ENCODE data around the gene ADARB1. TPM values are rescaled to one million over a fixed set of nuclear protein-coding genes. Genes with fewer than 3 reads are reported as not detected.

The ADARB1 gene
- total RNA-seq, 1 donor from 2014 or later = 23.9 TPM

DNA sequence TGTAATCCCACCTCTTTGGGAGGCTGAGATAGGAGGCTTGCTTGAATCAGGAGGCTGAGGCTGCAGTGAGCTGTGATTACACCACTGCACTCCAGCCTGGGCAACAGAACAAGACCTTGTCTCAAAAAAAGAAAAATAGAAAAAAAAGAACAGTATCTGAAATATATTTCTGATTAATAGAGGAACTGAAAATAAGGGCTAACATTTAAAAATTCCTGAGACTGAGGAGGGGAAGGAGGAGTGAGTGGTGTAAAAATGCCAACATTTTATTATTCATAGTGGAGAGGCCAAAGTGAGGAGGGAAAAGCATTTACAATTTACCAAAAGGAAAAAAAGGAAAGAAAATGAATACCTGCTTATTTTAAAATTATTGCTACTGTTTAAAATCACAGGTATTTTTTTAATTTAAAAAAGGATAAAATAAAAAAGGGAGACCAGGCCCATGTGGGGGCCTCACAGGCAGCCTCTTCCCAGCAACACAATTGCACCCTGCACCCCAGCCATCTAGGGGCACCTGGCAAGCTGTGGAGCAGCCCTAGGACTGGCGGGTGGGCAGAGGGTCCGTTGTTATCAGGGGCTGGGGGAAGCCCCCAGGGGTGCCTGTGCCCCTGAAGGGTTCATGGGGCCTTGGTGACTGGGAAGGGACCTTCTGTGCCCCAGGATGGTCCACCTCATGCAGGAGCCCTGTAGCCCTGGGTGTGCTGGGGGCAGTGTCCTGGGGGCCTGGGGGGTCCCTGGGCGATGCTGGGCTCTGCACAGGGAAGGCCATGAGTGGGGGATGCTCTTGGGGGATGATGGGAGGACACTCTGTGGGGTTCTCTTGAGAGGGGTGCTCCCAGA is 34.8 kb upstream of the ADARB1 start:
- no peak for DNase-seq (ENCODE audit: low spot score)

DNA sequence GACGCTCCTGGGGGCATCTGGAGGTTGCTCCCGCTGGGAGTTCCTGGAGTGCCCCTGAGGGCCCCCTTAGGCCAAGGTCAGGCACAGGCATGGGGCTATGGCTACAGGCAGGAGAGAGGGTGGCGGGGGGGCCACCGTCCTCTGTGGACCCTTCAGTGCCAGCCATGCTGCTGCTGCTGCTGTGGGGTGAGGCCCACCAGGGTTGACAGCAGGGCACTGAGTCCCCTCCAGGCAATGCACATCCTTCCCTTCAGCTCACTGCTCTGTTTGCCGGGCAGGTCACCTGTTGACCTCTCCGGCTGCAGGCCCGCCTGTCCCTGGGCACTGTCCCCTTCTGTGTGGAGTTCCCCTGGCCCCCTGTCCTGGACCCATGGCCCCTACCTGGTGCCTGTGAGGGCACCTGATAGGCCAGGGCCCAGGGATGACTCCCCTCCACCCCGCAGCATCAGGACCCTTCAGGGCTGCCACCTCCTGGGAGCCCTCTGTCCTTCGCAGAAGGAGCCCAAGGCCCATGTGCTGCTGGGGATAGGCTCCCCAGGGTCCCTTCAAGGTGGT is 34.1 kb upstream of the ADARB1 start:
- DNase-seq (ENCODE audit: low spot score) = no peak

DNA sequence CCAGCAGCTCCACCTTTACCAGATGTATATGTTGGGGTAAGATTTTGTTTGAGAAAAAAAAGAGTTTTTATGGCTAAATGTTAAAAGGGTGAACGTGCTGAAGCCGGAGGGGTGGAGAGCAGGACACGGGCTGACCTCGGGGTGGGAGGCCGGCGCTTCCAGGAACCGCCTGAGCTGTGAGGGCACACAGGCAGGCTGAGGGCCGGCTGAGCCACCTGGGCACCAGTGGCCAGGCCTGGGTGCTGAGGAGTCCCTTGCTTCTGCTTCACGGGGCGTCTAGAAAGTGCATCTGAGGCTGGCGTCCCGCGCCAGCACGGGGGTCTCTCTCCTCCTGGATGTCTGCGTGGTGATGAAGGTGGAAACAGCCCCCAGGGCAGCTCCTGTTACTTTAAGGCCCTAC is 33.6 kb upstream of the ADARB1 start:
- DNase-seq (ENCODE audit: low spot score) = no peak

DNA sequence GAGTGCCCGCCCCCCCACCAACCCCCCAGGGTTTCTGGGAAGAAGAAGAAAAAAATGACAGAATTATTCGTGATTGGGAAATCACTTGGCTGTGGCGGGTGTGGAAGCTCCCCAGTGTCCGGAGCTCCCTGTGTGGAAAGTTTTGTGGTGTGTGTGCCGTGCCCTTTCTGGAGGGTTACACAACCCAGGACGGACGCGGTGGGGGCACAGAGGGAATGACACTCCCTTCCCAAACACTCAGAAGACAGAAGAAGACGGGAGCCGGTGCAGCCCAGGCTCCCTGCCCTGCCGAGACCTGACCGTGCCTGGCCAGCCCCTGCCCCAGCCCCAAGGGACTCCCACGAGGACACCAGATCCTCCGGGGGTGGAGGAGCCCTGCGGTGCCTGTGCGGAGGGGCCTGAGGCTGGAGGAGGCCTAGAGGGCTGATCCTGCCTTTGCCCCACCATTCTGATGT is 33.0 kb upstream of the ADARB1 start:
- DNase-seq (ENCODE audit: low spot score) = peak; percentile 81

DNA sequence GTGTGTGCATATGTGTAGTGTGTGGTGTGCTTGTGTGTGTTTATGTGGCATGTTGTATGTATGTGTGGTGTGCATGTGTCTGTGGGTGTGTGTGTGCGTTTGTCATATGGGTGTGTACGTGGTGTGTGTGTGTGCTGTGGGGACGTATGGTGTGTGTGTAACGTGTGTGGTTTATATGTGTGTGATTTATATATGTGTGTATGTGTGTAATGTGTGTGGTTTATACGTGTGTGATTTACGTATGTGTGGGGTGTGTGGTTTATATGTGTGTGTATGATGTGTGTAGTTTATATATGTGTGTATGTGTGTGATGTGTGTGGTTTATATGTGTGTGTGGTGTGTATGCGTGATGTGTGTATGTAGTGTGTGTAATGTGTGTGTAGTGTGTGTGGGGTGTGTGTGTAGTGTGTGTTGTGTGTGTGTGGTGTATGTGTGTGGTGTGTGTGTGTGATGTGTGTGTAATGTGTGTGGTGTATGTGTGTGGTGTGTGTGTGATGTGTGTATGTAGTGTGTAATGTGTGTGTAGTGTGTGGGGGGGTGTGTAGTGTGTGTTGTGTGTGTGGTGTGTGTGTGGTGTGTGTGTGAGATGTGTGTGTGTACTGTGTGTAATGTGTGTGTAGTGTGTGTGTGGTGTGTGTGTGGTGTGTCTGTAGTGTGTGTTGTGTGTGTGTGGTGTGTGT is 32.3 kb upstream of the ADARB1 start:
- DNase-seq (ENCODE audit: low spot score) = no peak

DNA sequence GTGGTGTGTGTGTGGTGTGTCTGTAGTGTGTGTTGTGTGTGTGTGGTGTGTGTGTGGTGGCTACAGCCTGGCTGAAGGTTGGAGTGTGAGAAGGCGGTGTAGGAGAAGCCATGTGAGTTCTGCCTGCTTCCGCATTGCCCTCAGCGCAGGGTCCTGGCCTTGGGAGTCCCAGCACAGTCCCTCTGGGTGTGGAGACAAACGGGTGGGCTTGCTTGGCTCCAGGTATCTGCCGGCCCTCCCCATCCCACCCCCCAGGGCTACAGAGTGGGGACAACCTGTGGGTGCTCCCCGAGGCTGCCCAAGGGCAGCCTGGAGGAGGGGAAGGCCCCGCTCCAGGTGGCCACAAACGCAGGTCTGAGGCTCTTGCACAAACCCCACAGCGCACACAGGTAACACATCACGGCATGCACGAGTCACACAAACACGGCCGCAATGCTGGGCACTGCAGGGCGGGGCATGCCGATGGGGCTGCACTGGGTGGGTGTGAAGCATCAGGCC is 31.7 kb upstream of the ADARB1 start:
- no peak for DNase-seq (ENCODE audit: low spot score)

DNA sequence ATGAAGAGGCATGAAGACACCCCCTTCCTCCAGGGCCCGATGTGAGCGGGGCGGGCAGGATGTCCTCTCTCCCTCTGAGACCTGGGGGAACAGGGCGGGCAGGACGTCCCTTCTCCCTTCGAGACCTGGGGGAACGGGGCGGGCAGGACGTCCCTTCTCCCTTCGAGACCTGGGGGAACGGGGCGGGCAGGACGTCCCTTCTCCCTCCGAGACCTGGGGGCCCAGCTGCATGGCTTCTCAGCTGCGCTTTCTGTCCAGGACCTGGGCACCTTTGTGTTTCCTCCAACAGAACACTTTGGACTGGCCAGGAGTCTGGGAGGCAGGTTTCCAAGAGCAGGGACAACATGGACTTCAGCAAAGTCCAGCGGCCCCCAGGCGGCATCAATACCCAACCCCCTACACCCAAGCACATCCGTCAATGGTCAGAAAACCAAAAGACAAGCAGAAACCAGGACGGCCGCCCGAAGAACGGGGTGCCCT is 30.8 kb upstream of the ADARB1 start:
- DNase-seq (ENCODE audit: low spot score) = no peak

DNA sequence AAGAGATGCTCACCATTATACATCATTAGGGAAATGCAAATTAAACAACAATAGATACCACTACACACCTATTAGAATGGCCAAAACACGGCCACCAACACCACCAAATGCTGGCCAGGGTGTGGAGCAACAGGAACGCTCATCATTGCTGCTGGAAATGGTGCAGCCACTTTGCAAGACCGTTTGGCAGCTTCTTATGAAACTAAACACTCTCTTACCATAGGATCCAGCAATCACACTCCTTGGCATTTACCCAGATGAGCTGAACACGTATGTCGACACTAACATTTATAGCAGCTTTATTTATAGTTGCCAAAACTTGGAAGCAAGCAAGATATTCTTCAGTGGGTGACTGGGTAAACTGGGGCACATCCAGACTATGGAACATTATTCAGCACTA is 28.9 kb upstream of the ADARB1 start:
- no peak for DNase-seq (ENCODE audit: low spot score)

DNA sequence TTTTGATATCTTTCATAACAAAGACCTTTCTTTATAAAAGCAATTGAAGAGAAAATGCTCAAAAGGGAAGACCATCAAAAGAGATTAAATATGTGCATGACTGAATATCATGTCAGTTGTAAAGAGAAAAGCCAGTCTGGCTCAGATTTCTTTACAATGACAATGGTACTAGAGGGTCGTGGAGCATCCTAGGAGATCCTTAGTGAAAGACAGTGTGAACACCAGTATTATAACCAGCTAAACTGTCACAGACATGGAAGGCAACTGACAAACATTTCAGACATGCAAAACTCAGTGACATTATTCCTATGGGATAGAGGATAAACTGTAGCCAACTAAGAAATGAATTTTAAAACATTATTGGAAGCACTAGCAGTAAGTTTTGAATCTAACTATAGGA is 27.1 kb upstream of the ADARB1 start:
- no peak for DNase-seq (ENCODE audit: low spot score)

DNA sequence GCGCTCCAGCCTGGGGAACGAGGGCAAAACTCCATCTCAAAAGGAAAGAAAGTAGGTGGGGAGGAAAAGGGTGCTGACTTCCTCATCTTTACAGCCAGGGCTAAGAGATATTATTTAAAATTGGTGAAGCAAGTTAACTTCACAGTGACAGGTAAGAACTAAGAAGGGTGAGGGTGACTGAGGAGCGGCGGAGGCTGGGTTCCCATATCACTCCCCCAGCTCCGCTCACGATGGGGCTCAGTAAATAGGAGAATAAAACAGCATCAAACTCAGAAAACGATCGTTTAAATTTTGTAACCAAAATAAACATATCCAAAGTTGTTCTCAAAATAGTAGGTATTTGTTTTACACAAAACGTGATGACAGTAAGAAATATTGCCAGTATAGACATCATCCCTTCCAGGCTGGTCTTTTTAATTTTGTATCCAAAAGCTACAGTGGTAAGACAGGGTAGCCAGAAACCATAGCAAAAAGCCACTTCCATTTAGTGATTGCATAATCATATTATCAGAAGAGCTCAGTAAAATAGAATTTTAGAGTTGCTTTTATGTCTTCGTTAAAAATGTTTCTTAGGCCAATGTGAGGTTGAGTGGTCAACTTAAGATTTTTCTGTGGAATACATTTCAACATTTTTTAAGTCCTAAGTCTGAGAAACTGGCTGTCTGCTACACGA is 26.2 kb upstream of the ADARB1 start:
- DNase-seq (ENCODE audit: low spot score) = no peak

DNA sequence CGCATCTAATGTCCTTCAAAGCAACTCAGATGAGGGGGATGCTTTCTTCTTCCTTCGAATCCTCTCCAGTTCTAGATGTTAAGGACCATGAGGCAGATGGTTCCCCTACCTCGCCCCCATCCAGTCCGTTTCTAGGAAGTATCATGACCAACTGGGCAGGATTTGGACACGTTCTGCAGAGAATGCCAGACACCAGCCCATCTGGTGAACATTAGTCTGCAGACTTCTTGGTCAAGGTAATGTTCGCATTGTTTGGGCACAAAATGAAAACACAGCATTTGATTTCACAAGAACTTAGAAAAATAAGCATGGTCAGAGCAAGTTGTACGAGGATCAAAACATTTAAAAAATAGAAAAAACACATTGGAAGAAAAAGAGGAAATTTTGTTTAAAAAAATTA is 25.4 kb upstream of the ADARB1 start:
- no peak for DNase-seq (ENCODE audit: low spot score)

DNA sequence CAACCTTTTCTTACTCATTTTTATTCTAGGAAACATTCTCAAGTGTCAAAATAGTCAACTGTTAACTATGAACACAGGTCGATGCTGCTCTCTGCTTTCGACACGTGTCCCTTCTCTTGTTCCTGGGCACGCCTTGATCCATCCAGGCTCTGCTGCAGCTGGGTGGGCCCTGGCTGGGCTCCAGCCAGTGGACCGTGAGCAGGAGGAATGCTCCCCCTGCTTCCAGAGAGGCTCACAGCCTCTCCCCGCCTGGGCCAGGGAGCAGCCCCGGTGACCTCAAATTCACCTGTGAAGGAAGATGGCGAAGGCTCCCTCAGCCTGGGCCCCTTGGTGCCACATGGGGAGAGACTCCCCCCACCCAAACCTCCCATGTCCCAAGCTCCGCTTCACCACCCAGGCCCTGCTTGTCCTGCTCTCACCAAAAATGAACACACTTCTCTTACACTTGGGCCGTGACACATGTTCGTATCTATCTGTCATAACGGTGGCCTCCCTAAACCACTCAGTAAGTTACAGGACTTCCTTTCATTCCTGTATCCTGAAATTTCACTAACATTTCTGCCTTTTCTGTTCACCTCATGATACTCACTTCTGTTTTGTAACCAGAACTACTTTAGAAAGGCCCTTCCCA is 24.6 kb upstream of the ADARB1 start:
- no peak for DNase-seq (ENCODE audit: low spot score)

DNA sequence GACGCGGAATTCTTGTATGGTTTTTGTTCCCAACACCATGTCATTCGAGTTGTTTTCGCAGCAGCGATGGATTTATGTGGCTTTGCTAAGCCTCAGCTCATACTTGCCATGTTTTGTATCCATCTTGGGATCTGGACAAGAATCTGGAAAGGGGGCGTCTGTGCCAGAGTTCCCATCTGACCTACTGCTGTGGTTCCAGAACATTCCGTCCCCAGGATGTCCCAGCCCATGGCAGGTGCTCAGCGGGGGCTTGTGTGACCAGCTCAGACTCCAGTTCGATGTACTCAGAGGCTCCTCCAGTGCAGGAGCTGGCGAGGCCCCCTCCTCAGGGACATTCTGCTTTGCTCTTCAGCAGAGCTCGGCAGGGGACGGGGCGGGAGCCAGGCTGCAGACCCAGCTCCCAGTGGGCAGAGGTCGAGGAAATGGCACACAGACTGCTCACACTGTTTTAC is 24.0 kb upstream of the ADARB1 start:
- no peak for DNase-seq (ENCODE audit: low spot score)

DNA sequence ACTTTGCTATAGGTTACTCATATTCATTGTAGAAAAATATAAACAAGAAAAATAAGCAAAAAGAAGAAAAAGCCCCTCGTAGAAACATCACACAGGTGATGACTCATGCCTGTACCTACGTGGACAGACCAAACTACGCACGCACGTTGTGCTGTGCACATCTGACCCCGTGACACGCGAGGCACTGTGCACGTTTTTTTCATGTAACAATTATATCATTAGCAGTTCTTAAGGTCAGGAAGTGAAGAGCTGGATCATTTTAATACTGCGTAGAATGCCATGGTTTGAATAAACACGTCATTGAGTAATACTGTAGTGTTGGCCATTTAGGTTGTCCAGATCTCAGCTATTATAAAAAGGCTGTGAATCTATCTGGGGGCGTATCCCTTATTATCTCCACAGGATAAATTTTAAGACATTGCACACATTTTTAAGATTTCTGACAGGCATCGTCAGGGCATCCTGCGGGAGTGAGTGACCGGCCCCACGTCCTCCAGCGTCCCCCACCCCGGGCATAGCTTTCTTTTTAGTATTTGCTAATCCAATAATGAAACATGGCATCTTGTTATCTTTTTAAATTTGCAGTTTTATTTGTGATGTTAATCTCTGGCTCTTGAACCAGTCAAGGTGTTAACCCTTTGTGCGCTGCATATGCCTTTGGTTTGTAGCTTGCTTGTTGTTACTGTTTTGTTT is 23.4 kb upstream of the ADARB1 start:
- DNase-seq (ENCODE audit: low spot score) = no peak

DNA sequence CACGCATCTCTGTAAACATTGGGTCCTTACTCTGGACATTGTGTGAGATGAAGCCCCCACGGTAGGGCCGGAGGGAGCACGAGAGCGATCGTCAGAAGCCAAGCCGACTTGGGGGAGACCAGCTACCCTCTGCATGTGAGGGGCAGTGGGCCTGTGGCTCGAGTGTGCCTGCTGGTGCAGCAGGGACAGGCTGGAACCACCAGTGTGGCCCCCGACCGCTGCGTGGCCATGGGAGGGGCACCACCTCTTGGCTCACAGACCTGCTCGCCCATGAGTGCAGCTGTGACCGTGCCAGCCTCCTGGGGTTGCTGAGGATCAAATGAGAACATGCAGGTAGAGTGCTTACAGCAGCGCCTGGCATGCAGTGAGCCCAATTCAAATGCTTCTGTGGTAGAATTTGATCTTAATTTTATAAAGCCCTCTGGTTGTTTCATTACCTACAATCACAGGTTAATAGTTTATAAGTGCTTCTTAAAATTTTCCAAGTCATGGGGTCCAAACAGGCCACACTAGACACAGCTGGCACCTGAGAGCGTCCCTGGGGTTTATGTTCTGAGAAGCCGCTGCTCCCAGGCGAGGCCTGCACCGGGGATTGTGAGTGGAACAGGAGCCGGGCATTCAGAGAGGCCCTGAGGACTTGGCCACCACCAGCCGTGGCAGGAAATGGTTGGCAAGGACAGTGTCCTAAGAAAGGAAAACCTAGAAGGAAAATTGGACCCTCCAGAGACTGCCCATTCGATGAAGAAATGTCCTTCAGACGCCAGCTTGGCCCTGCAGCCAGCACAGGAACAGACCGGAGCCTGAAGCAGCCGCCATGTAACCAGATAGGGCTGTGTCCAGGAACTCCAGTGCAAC is 22.6 kb upstream of the ADARB1 start:
- no peak for DNase-seq (ENCODE audit: low spot score)

DNA sequence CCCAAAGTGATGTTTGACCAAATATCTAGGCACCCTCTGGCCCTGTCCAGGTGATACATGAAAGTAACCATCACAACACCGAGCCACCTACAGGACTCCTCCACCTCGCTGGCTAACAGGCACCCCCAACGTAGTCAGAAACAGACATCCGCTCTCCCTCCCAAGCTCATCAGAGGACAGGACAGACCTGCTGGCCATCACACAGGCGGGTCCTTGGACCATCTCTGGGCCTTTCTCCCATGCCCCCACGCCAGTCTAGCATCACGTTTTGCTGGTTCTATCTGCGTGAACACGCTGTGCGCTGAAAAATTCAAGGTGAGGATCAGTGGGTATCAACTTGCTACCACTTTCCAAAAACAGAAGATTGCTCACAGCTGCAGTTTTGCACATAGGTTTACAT is 21.4 kb upstream of the ADARB1 start:
- DNase-seq (ENCODE audit: low spot score) = no peak

DNA sequence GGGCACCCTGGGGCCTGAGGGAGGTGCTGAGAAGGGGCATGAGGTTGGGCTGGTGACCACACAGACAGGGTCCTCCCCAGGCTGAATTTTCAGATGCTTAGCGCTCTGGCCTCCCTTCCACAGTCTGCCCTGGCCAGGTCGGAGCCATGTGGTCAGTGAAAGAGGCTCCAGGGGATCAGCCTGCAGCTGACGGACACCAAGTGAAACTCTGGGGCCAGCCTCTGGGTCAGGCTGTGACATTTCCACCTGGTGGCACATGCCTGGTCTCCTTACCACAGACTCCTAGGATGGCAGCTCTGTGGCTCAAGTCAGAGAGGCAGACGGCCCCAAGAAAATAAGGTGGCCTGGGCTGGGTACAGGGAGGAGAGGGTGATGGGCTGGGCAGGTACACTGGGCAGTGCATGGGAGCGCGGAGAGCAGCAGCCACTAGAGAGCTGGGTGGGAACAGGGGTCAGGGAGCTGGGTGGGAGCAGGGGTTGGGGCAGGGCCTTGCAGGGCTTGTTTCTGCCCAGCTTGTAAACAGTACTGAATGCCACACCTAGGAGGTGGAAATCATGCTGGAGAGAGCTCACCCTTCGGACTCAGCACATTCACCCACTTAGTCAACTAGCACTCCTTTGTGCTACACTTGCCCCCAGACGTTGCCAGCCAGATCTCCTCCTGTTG is 20.7 kb upstream of the ADARB1 start:
- no peak for DNase-seq (ENCODE audit: low spot score)

DNA sequence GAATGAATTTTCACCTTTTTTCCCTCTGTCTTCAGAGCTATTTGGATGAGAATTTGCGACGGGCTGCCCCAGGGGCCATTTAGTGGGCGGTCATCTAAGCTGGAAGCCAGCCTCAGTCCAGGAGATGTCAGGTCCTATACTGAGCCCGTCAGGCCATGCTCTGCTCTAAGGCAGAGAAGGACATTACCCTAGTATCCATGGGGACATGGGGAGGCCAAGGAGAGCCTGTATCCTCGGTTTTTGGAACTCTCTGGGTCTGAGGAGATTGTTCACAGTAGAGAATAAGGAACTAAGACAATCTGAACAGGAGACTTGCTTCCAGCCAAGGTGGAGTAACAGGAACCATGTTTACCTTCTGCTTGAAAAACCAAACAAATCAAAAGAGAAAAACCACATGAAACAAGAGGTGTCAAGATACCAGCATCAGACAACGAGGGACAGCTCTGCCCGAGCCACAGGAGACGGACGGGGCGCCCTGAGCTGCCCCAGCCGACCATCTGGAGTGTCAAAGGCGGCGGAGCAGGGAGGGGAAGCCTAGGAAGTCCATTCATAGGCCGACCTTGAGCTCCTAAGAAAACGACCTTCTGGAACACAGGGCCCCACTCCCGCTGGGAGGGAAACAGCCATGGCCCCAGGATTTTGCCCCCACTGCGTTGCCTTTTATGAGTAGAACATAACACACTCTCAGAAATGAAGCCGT is 20.0 kb upstream of the ADARB1 start:
- no peak for DNase-seq (ENCODE audit: low spot score)

Data from ureter (tissue), 1 donor.